PC-3 (cell line): ENCODE data around the gene GTF3C4. TPM values are rescaled to one million over a fixed set of nuclear protein-coding genes. Genes with fewer than 3 reads are reported as not detected.

Source experiments
- ATAC-seq: fragments of 200-7000 bp; cut with Tn5 transposase; 2 replicates; pipeline ENCODE4 v1.9.1; 2020; ENCODE audit warnings: mild to moderate bottlenecking, moderate library complexity
- BruUV-seq: library from RNA; stranded (reverse); fragments of 400-500 nt; replicated peaks from 2 replicates; lab custom pipeline; 2021; lab: Mats Ljungman, UMichigan
- CTCF ChIA-PET: fragments of 300-600 bp; sonication (Branson Sonifier 250); formaldehyde crosslinking; loops from one replicate; lab custom pipeline; 2022; ENCODE audit warnings: antibody characterized with exemption; lab: Charles Lee
- POLR2A ChIA-PET: fragments of 300-600 bp; sonication (Branson Sonifier 250); formaldehyde crosslinking; loops from one replicate; lab custom pipeline; 2022; ENCODE audit warnings: antibody characterized with exemption; ENCODE audit not compliant: unreplicated experiment; lab: Charles Lee
- DNase-seq: peaks from one replicate; pipeline ENCODE4 v3.0.0-alpha.2; 2015
- H2AFZ ChIP-seq: fragments of 300-600 bp; sonication (generic); 2 replicates; pipeline ENCODE4 v1.6.0; 2016; ENCODE audit warnings: antibody characterized with exemption, low read length
- H3F3A ChIP-seq: fragments of 300-600 bp; sonication (generic); one replicate; pipeline ENCODE4 v1.6.0; 2017; ENCODE audit warnings: antibody characterized with exemption, low read length, control low read depth, mild to moderate bottlenecking; ENCODE audit not compliant: unreplicated experiment
- H3K27ac ChIP-seq: fragments of 300-600 bp; sonication (generic); 2 replicates; pipeline ENCODE4 v1.5.1; 2016; ENCODE audit warnings: mild to moderate bottlenecking, low read length
- H3K27me3 ChIP-seq: fragments of 300-600 bp; sonication (generic); 2 replicates; pipeline ENCODE4 v1.6.1; 2016; ENCODE audit warnings: low read length, mixed read lengths
- H3K36me3 ChIP-seq: fragments of 300-600 bp; sonication (generic); 2 replicates; pipeline ENCODE4 v1.6.1; 2016; ENCODE audit warnings: low read depth, mixed run types, low read length, mixed read lengths
- H3K4me1 ChIP-seq: fragments of 300-600 bp; sonication (generic); 2 replicates; pipeline ENCODE4 v1.5.1; 2016; ENCODE audit warnings: low read length; ENCODE audit not compliant: insufficient read depth
- H3K4me2 ChIP-seq: fragments of 300-600 bp; sonication (generic); 2 replicates; pipeline ENCODE4 v1.6.0; 2016; ENCODE audit warnings: low read length
- H3K4me3 ChIP-seq: fragments of 300-600 bp; sonication (generic); 2 replicates; pipeline ENCODE4 v1.5.1; 2016; ENCODE audit warnings: mild to moderate bottlenecking, low read length, mixed read lengths
- H3K79me2 ChIP-seq: fragments of 300-600 bp; sonication (generic); 2 replicates; pipeline ENCODE4 v1.6.1; 2017; ENCODE audit warnings: low read length, mixed read lengths
- H3K9ac ChIP-seq: fragments of 300-600 bp; sonication (generic); 2 replicates; pipeline ENCODE4 v1.6.0; 2016; ENCODE audit warnings: mild to moderate bottlenecking, low read length
- H3K9me2 ChIP-seq: fragments of 300-600 bp; sonication (generic); replicated peaks from 2 replicates; pipeline ENCODE4 v1.6.1; 2016; ENCODE audit warnings: mixed run types, low read length, mixed read lengths
- H3K9me3 ChIP-seq: fragments of 300-600 bp; sonication (generic); 2 replicates; pipeline ENCODE4 v1.6.1; 2016; ENCODE audit warnings: low read length, mixed read lengths
- H4K20me1 ChIP-seq: fragments of 300-600 bp; sonication (generic); 2 replicates; pipeline ENCODE4 v1.6.1; 2016; ENCODE audit warnings: low read length, mixed read lengths
- CTCF ChIP-seq: fragments of 300-600 bp; sonication (generic); conservative IDR thresholded peaks from 2 replicates; pipeline ENCODE4 v1.5.1; 2017; ENCODE audit warnings: antibody characterized with exemption, low read depth, mild to moderate bottlenecking, low read length
- EZH2 ChIP-seq: fragments of 300-600 bp; sonication (generic); IDR thresholded peaks from one replicate; pipeline ENCODE4 v1.6.1; 2017; ENCODE audit warnings: antibody characterized with exemption, mild to moderate bottlenecking, low read length; ENCODE audit not compliant: unreplicated experiment
- EZH2phosphoT487 ChIP-seq: fragments of 300-600 bp; sonication (generic); IDR thresholded peaks from 2 replicates; pipeline ENCODE4 v1.6.1; 2018; ENCODE audit warnings: mild to moderate bottlenecking, antibody characterized with exemption, low read length, borderline replicate concordance
- intact Hi-C: fragments of 100-400 bp; cut with micrococcal nuclease; formaldehyde crosslinking; loops from 2 replicates; pipeline ENCODE4 v1.9.0; 2023
- total RNA-seq: library from RNA; depleted of rRNA; stranded (reverse); fragments of >200 nt; gene quantifications from 2 replicates; pipeline ENCODE4 v1.2.3, GENCODE V29; 2014

GTF3C4 gene
- total RNA-seq, 1 experiment from 2014 or later = 9.8 TPM

GRCh38 chr9:132726576-132727130, 56.4 kb downstream of the GTF3C4 start:
- no peaks in the 10 kb centered on the region for H3K9me3 ChIP-seq
- no peak overlapping the region for H3K27ac ChIP-seq
- no peak overlapping the region for H3K9ac ChIP-seq
- H2AFZ ChIP-seq = no peak overlapping the region
- CTCF ChIA-PET = no interaction called here
- no peaks in the 10 kb centered on the region for H3K9me2 ChIP-seq
- no peaks in the 10 kb centered on the region for H3K4me1 ChIP-seq
- ATAC-seq (no peak), DNase-seq (no peak)
- no peak overlapping the region for H3K4me3 ChIP-seq
- H3K27me3 ChIP-seq = no peaks in the 10 kb centered on the region
- TF ChIP-seq CTCF (no peak), EZH2phosphoT487 (no peak), EZH2 (no peak)
- no peak overlapping the region for H3K4me2 ChIP-seq
- H3F3A ChIP-seq = no peaks in the 10 kb centered on the region
- POLR2A ChIA-PET = no interaction called here
- H4K20me1 ChIP-seq = no peaks in the 10 kb centered on the region
- no peaks in the 10 kb centered on the region for H3K36me3 ChIP-seq
- intact Hi-C loops = no loop called here
- no peaks in the 10 kb centered on the region for H3K79me2 ChIP-seq
- BruUV-seq = no TSS peak

GRCh38 chr9:132728071-132728470, 57.8 kb downstream of the GTF3C4 start:
- Histone ChIP-seq H3K36me3 (no peaks in the 10 kb centered on the region), H3K4me1 (no peaks in the 10 kb centered on the region), H4K20me1 (no peaks in the 10 kb centered on the region), H2AFZ (no peak overlapping the region), H3K27ac (no peak overlapping the region), H3K27me3 (no peaks in the 10 kb centered on the region), H3F3A (no peaks in the 10 kb centered on the region), H3K9me2 (no peaks in the 10 kb centered on the region), H3K79me2 (no peaks in the 10 kb centered on the region), H3K4me3 (no peak overlapping the region), H3K9me3 (no peaks in the 10 kb centered on the region), H3K4me2 (no peak overlapping the region), H3K9ac (no peak overlapping the region)
- DNase-seq = no peak
- intact Hi-C loops = no loop called here
- ATAC-seq = no peak
- CTCF ChIA-PET = no interaction called here
- no TSS peak for BruUV-seq
- POLR2A ChIA-PET = no interaction called here
- TF ChIP-seq EZH2phosphoT487 (no peak), CTCF (no peak), EZH2 (no peak)

- CTCF ChIA-PET = no interaction called here
- ATAC-seq = no peak
- POLR2A ChIA-PET = no interaction called here
- Histone ChIP-seq H3F3A (no peaks in the 10 kb centered on the region), H2AFZ (no peak overlapping the region), H3K9me3 (no peaks in the 10 kb centered on the region), H3K27me3 (no peaks in the 10 kb centered on the region), H3K4me3 (no peak overlapping the region), H3K79me2 (no peaks in the 10 kb centered on the region), H3K4me1 (no peaks in the 10 kb centered on the region), H3K9ac (no peak overlapping the region), H3K27ac (no peak overlapping the region), H3K4me2 (no peak overlapping the region), H4K20me1 (no peaks in the 10 kb centered on the region), H3K9me2 (no peaks in the 10 kb centered on the region), H3K36me3 (no peaks in the 10 kb centered on the region)
- BruUV-seq = no TSS peak
- TF ChIP-seq CTCF (no peak), EZH2phosphoT487 (no peak), EZH2 (no peak)
- intact Hi-C loops = no loop called here
- DNase-seq = no peak
These were observed 58.2 kb downstream of the GTF3C4 start for GRCh38 chr9:132728497-132728896.
